CD4-positive, alpha-beta T cell treated with Interferon alpha-2 for 1 hour (primary cell): ENCODE measurements around the gene CABP4.
A peak's percentile ranks its signal among the peaks of the same experiment; 100 is the strongest.

Source experiments
- DNase-seq, 2 donors: peaks; one replicate each; pipeline ENCODE4 v3.0.0-alpha.2; 2020 to 2022

CABP4 gene

DNA sequence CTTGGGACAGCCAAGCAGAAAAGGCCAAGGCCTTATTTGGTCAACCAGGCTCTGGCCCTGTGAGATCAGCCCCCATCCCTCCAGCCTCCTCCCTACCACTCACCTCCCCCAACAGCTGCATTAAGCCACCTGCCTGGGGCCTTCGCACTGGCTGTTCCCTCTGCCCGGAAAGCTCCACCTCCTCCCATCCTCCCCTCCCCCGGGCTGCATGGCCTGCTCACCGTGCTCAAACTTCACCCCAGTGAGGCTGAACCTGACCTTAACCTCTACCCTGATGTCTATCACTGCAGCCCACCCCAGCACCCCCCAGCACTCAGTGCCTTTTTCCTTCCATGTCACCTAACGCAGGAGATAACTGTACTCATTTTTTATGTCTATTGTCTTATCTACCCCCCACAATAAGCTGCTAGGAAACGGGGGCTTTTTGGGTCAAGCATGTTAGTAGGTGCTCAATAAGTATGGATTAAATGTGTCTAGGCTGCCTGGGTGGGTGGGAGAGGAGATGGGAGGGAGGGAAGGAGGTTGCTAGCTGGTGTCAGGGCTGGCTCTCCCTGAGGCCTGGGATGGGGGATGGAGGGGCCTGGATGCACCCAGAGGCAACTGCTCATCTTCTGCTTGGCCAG, 18.6 kb upstream of the CABP4 start:
- peak; percentile 64 to 75 for DNase-seq

DNA sequence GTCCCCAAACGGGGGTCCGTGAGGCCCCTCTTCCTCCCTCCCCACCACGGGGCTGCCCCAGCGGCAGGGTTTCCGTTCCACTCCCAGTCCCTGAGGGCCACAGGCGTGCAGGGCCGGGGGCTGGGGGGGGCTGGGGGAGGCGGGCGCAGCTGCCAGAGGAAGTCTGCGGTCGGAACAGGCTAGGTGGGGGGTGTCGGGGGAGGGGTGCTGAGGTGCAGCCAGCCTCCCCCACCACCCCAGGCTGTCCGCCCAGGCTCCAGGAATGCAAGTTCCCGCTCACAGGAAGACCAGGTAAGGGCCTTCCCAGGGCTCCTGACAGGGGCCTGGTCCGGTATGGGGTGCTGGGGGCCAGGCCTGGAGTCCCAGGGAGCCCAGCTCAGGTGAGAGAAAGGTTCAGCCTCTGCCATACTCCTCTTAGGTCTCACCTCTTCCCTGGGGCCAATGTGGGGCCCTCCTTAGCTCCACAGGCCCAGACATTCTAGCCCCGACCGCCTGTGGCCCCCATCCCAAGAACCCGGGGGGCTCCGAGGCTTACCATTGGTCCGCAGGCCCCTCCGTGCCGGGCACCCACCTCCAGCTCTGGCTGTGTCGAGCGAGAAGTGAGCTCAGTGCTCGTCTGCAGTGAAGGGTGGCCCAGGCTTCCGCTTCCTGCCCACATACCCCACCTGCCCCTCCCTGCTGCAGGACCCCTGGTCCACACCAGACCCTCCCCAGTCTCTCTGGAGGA, 17.9 kb upstream of the CABP4 start, which contains the start of gene PTPRCAP:
Gene PTPRCAP (minus strand): TSS at position 601 of the 727 bp plus-strand sequence. CDS start 63 bp downstream, at position 538.
- peak; percentile 64 to 78 for DNase-seq

DNA sequence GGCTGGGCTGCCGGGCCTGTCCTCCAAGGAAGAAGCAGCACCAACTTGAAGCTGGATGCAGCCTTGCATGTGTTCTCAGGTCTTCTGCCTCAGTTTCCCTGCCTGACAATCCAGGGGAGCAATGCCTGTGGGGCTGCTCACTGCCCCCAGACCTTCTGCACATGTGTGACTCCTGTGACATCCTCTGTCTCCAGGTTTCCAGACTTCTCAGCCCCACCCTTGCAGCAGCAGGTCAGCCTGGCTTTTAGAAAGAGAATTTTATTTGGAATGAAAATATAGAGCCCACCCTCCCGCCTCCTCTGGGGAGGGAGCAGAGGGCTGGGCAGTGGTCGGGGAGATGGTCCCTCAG, 17.4 kb upstream of the CABP4 start:
- DNase-seq = no peak

DNA sequence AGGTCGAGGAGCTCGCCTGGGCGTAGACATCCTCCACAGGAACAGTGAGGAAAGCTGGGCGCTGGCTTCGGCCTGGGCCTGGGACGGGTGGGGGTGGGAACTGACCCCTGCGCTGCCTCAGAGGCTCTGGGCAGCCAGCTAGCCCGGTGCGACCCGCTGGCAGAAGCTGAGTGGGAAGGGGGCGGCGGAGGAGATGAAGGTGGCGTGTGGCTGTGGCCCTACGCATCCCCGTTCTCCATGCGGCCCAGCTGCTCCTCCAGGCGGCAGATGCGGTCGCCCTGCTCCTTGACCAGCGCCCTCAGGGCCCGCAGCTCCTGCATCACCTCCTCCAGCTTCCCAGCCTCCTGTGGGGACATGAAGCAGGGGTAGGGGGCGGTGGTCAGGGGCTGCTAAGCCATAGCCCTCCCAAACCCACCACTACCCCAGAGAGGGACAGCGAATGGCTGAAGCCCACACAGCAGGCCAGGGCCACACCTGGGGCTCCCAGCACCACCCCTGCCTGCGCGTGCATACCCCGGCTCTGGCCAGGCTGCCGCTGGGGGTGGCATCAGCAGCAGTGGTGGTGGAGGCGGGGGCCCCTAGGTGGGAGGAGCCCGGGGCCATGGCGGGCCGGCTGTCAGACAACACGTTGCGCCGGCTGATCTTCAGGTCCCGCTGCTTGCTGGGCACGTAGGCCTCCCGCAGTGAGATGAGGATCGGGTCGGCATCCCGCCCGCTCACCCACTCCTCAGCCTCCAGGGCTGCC, 16.8 kb upstream of the CABP4 start:
- DNase-seq = peak; percentile 56 to 78

DNA sequence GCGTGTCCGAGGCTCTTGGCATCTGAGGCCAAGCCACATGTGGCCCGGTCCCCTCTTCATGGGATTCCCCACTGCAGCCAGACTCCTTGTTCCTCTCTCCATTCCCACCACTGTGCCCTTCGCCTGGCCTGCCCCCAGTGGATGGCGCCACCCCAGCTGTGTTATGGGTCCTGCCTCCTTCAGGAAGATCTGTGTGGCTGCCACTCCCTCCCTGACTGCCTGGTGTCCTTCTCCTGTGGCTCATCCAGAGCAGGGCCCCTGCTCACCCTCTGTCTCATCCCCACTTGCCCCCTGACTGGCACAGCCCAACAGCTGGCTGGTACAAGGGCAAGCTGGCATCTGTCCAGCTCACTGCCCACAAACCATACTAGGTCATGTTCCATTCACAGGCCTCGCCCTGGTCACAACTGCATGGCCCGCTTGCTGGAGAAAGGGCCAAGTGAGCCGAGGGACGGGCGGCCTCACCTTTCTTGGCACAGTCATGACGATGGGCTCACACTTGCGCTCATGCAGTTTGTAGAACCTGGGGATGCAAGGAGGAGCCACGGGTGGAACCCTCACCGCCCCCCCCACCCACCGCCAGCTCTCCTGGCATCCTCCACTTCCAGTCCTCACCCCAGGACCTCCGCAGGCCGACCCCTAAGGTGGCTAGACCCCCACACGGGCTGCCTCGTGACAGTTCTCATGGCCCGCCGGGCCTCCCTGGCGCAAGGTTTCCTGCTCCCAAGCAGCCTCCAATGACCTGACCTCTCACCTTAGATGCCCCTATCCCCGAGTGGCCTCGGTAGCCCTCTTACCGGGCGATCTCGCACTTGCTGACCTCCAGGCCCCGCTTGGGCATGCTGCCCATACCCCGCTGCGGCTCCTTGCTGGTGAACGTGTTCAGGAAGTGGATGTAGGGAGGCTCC, 15.6 kb upstream of the CABP4 start:
- peak in 1 of 2 donors; percentile 37 for DNase-seq

DNA sequence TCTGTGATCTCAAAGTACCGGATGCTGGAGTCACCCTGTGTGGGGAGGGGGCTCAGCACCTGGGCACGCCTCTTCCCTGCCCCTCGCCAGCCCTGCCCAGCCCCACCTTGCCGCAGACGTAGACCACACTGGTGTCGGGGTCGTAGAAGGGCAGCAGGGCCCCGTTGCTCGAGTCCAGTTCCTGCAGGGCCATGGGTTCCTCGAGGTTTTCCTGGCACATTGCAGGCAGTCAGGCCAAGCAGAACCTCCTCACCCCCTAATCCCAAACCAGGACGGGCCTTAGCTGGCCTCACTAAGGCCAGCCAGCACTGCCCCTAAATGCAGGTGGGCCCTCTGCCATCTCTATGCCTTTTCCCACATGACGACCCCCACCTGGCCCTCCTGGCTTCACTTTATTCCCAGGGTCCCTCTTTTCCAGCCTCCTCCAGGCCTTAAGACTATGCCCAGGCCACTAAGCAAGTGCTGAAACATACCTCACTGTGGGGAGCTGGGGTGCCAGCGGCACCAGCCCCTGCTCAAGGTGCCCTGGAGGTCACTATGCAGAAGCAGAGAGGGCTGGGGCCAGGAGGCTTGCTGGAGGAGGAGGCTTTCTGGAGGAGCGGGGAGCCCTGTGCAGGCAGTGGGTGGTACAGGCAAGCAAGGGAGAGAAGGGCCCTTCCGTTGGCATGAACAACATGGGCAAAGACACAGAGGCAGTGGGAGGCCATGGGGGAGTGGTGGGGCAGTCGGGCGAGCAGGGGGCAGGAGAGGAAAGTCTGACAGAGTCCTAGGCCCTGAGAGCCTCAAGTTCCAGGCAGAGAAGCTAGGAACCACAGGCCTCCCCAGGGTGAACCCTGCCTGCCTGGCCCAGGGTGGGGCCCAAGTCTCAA, 14.7 kb upstream of the CABP4 start:
- DNase-seq = peak in 1 of 2 donors; percentile 46

DNA sequence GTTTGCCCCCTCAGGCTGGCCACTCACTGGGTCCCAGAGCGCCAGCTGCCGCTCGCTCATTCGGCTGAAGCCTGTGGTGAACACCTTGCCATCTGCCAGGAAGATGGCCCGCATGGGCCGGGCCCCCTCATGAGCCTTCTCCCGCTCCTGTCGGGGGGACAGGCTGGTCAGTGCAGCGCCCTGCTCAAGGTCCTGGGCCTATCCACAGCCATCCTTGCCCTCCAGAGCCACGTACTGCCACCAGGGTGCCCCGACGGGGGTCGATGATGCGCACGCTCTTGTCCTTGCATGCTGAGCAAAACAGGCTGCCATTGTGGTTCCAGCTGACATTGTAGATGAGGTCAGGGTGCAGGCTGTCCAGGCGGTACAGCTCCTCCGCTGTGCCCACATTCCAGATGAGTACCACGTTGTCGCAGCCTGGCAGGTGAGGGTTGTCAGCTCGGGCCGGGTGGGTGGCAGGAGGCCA, 14.0 kb upstream of the CABP4 start:
- DNase-seq = peak in 1 of 2 donors; percentile 27

DNA sequence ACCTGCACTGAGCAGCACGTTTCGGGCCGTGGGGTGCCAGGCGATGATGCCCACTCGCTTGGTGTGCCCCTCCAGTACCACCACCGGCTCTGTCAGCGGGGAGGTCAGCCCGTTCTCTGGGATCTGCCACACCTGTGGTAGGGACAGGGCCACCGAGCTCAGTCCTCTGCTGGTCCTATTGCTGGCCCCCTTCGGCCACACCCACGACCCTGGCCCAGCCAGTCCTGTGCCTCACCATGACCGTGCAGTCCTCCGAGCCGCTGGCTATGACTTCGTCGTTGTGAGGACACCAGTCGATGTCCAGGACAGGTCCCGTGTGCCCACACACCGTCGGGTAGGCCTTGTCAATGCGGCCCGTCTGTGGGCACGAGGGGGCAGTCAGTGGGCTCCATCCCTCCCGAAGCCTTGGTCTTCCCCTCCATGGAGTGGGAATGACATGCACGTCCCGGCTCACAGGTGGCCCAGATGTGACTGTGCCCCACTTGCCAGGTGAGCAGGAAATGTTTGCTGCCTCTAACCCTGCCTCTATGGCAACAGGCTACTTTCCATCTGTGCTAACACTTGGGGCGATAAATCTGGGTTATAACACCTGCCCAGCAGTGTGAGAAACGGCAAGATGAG, 13.3 kb upstream of the CABP4 start:
- DNase-seq = peak in 1 of 2 donors; percentile 45

DNA sequence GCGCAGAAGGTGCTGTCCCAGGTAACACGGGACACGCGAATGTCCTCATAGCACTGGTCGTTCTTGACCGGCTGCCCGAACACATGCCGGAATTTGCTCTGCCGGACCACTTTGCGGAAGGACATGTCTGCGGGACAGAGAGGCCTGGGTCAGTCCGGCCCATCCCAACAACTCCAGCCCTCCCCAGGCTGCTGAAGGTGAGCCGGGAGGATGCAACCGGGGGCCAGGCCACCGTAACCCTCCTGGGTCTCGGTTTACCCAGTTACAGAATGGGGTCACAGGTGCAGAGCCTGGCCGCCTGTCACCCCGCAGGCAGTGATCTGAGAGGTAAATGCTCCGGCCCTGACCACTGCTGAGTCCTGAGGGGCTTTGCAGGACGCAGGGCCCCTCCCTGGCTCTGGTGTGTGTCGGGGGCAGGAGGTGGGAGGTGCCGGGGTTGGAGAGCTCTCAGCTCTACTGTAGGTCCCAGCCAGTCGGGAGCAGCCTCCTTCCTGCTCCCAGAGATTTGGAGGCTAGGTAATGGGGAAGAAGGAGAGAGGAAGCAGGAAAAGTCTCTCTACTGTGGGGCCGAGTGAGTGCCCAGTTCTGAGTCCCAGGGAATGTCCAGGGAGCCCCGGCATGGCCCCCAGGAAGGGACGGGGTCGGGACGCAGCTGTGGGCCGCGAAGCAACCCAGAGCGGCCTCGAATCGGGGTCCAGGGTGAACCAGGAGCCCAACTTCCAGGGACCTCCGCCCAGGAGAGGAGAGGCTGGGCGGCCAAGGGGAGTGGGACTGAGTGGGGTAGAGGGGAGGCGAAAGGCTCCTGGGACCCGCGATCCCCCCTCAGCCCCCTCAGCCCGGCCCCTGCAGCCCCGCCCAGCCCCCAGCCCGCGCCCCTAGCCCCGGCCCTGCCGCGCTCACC, 12.4 kb upstream of the CABP4 start:
- DNase-seq = no peak

DNA sequence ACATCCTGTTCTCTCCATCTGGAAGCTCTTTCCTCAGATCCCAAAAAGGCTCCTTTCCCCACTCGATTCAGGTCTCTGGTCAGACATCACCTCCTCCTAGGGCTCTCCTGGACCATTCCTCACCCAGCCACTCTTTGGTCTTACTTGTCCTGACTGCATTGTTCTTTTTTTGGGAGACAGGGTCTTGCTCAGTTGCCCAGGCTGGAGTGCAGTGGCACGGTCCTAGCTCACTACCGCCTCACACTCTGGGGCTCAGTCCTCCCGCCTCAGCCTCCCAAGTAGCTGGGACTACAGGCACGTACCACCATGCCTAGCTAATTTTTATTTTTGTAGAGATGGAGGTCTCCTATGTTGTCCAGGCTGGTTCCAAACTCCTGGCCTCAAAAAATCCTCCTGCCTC, 9.6 kb upstream of the CABP4 start:
- DNase-seq = no peak

DNA sequence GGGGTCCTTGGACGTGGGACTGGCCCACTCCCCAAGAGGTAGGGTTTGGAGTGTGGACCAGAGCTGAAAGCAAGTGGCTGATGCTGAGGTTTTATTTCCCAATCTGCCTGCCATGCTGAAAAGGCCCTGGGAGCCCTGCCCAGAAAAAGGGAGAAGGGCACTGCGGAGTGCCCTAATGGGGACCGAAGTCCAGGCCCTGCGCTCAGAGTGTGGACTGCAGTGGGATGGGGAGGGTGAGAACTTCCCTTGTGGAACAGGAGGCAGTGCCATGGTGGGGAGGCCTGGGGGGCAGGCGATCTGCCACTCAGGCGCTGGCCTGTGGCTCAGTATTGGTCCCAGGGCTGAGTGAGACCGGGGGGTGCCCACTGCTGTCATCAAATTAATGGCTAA, 6.9 kb upstream of the CABP4 start:
- DNase-seq = no peak

DNA sequence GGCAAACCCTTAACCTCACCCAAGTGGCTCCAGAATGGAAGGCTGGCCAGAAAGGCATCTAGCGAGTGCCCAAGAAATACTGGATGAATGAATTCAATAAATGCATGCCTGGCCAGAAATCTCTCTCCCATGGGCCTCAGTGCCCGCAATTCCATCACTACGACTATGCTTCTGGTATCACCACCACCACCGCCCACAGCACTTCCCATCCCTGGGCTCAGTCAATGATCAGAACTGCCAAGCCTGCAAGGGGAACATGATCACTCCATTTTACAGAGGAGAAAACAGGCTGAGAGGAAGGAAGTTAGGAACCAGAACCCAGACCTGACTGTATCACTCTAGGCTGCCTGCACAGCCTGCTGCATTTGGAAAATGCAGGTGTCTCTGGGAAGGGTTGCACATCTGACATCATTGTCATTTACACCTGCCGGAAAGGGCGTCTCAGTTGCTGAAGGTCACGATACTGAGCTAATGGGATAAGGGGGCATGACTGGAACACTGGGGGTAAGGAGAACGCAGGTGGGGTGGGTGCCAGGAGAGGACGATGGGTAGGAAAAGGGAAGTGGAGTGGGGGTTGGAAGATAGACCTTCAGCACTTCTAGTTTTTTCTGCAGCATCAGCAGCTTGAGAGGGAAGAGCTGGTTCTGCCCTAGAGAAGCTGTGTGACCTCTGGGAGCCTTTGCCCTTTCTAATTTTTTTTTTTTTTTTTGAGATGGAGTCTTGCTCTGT, 5.9 kb upstream of the CABP4 start:
- no peak for DNase-seq

DNA sequence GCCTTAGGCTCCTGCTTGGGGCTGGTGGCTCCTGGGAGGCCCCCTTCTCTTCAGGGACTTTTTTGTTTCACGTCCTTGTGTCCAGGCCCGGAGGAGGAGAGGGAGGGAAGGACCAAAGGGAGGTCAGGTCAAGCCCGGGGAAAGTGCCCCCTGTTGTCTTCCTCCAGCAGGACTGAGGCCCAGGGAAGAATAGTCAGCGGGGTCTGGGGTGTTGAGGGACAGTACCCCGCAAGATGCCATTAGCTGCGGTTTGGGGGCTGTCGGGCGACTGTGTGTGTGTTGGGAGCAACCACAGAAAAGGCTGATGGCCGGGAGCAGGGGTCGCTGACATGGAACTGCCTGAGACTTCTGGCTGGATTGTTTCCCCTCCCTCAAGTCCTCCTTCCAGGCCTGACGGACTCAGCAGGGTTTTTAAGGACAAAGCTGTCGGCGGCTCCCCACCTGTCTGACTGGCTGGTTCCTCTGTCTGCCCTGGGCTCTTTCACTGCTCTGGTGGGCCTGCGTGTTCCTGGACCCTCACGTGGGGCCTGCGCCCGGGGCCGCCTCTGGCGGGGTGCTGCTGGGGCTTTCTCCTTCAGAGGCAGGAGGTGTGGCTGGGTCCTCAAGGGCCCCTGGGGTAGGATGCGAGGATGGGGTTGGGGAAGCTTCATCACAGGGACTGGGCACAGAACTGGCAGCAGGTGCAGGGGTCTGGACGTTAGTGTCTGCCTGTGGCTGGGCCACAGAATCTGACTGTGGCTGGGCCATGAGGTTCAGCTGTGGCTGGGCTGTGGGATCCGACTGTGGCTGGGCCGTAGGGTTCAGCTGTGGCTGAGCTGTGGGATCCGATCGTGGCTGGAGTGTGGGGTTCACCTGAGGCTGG, 4.1 kb upstream of the CABP4 start:
- no peak for DNase-seq

DNA sequence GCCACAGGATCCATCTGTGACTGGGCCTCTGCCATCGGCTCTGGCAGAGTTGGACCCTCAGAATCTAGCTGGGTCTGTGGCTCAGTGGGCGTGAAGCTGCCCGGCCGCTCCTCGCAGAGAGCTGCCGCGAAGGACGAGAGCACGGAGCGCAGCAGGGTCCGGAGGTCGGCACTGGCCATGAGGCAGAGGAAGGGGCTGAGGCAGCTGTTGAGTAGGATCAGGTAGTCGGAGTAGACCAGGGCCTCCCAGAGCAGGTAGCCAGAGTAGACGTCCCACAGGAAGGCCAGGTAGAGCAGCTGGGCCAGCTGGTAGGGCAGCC, 3.5 kb upstream of the CABP4 start:
- DNase-seq = no peak

DNA sequence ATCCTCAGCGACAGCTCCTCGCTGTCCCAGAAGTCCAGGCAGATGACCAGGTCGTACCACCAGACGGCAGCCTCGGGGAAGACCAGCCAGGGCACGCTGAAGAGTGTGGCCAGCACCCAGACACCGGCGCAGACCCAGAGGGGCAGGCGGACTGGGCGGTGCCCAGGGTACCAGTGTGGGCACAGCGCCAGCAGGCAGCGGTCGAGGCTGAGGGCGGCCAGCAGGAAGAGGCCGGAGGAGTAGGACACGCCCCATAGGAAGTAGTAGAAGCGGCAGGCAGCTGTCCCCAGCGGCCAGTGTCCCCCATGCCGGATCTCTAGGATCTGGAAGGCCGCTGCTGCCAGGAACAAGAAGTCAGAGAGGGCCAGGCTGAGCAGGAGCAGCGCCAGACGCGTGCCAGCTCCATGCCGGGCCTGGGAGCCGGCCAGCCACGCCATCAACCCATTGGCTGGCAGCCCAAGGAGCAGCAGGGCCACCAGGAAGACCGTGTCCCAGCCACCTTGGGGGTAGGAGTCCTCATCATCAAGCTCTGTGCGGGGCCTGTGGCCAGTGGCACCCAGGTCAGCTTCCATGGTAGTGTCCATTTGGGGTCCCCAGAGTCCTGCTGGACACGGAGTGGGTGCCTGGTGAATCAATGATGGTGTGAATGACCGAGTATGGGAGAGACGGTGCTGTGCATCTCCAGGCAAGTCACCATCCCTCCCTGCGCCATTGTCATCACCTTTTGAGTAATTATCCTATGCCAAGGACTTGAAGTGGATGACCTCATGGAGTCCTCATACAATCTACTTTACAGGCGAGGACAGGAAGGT, 2.8 kb upstream of the CABP4 start, which contains the start of gene GPR152:
Gene GPR152 (minus strand): TSS at position 589 of the 812 bp plus-strand sequence. CDS start 5 bp downstream, at position 584.
- DNase-seq = no peak

DNA sequence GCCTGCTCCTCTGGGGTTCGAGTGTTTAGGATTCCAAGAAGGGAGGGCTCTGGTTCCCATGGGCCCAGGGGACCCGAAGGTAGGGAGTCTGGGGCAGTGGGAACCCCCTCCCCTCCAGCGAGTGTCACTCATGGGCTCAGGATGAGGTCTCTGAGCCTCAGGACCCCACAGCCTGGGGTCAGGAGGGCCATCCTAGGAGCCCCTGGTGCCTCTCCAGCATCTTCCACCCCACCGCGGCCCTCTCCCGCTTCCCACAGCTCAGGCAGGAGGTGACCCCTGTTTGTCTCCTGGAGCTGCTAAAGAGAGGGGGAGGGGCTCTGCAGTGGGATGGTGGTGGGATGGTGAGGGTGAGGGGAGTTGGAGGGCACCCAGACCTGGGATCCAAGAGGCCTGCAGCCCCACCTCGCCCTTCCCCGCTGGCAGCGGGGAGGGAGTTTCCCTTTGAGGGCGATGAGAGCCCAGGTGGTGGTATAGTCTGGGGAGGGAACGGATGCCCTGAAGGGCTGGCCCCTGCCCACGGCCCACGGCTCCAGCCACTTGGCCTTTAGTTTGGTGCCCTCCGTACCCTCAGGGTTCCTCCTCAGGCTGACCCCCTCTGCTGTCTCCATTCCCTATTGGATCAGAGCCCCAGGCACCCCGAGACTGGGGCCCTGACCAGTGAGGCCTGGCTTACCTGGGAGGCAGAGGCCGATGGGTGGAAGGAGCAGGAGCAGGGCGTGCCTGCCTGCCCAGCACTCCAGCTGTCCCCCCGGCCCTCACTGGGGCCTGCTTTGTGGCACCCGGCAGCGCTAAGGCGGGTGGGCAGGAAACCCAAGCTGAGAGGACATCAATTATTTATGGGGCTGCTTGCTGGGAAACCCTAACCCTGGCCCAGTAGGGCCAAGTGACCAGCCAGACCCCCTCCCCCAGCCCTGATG, 1.1 kb upstream of the CABP4 start:
- no peak for DNase-seq
